IPS-18a (cell line): ENCODE data around the gene KCNRG.
"Not testable (repeated sequence)": the region's sequence is repeated elsewhere in the genome, so short reads cannot be mapped to it uniquely, and the experiment has no call there.

Source experiments
- H3K27ac ChIP-seq: one replicate; pipeline ENCODE4 v1.5.1; 2013; ENCODE audit warnings: low read length
- H3K27me3 ChIP-seq: one replicate; pipeline ENCODE4 v1.6.1; 2013; ENCODE audit warnings: mild to moderate bottlenecking, low read length; ENCODE audit not compliant: control insufficient read depth, insufficient read depth
- H3K36me3 ChIP-seq: one replicate; pipeline ENCODE4 v1.6.1; 2013; ENCODE audit warnings: low read depth, low read length; ENCODE audit not compliant: control insufficient read depth
- H3K4me1 ChIP-seq: one replicate; pipeline ENCODE4 v1.6.1; 2013; ENCODE audit warnings: low read depth, low read length; ENCODE audit not compliant: control insufficient read depth
- H3K4me3 ChIP-seq: one replicate; pipeline ENCODE4 v1.5.1; 2013; ENCODE audit warnings: low read length
- H3K9ac ChIP-seq: one replicate; pipeline ENCODE4 v1.6.1; 2013; ENCODE audit warnings: mild to moderate bottlenecking, low read length, moderate library complexity
- H3K9me3 ChIP-seq: one replicate; pipeline ENCODE4 v1.6.1; 2013; ENCODE audit warnings: low read depth, low read length; ENCODE audit not compliant: control insufficient read depth

The KCNRG gene

GRCh38 chr13:50015258-50015657 lies at the start of gene KCNRG:
TSS of gene KCNRG (plus strand) at chr13:50015444. CDS start at chr13:50015494, 50 bp downstream.
- H3K27ac ChIP-seq, result peak within 1 kb of the TSS; percentile 41
- H3K9me3 ChIP-seq, result no peaks in the 10 kb centered on the region
- peaks cover 25% of the 10 kb centered on the region for H3K36me3 ChIP-seq
- no peak within 1 kb of the TSS for H3K9ac ChIP-seq
- H3K4me1 ChIP-seq, result peaks cover 21% of the 10 kb centered on the region
- peak within 1 kb of the TSS; percentile 22 for H3K4me3 ChIP-seq
- no peaks in the 10 kb centered on the region for H3K27me3 ChIP-seq

DNA sequence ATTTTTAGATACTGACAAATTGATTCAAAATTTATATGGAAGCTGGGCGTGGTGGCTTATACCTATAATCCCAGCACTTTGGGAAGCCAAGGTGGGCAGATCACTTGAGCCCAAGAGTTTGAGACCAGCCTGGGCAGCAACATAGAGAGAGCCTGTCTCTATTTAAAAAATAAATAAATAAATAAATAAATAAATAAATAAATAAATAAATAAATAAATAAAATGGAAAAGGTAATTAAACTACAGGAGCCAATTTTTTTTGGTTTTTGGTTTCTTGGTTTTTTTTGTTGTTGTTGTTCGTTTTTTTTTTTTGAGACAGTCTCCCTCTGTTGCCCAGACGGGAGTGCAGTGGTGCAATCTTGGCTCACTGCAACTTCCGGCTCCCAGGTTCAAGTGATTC lies 47.8 kb upstream of the KCNRG start:
- H3K9ac ChIP-seq, result no peak overlapping the region
- H3K27ac ChIP-seq, result no peak overlapping the region
- H3K9me3 ChIP-seq, result no peaks in the 10 kb centered on the region
- H3K4me3 ChIP-seq, result no peak overlapping the region
- H3K27me3 ChIP-seq, result no peaks in the 10 kb centered on the region
- no peaks in the 10 kb centered on the region for H3K4me1 ChIP-seq
- no peaks in the 10 kb centered on the region for H3K36me3 ChIP-seq

DNA sequence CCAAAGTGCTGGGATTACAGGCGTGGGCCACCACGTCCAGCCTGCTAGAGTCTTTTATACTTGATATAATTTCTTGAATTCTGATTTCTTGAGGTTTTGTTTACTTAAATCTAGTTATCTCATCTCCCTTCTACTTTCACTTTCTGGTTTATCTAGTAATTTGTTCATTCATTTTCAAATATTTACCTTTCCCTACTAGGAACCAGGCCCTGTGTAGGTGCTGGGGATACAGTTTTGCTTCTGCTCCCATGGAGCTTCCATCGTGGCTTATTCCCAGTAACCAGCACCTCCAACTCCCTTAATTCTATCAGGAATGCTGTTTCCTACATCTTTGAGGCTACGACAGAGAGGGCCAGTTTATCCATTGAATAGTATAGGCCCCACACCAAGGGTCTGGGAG lies 42.5 kb upstream of the KCNRG start:
- Histone ChIP-seq H3K9me3 (no peaks in the 10 kb centered on the region), H3K27ac (no peak overlapping the region), H3K9ac (no peak overlapping the region), H3K27me3 (no peaks in the 10 kb centered on the region), H3K36me3 (no peaks in the 10 kb centered on the region), H3K4me1 (no peaks in the 10 kb centered on the region), H3K4me3 (no peak overlapping the region)

GRCh38 chr13:49975826-49976225 lies 39.4 kb upstream of the KCNRG start:
- no peaks in the 10 kb centered on the region for H3K36me3 ChIP-seq
- no peaks in the 10 kb centered on the region for H3K4me1 ChIP-seq
- no peak overlapping the region for H3K4me3 ChIP-seq
- H3K9me3 ChIP-seq, result no peaks in the 10 kb centered on the region
- no peak overlapping the region for H3K9ac ChIP-seq
- no peak overlapping the region for H3K27ac ChIP-seq
- no peaks in the 10 kb centered on the region for H3K27me3 ChIP-seq

DNA sequence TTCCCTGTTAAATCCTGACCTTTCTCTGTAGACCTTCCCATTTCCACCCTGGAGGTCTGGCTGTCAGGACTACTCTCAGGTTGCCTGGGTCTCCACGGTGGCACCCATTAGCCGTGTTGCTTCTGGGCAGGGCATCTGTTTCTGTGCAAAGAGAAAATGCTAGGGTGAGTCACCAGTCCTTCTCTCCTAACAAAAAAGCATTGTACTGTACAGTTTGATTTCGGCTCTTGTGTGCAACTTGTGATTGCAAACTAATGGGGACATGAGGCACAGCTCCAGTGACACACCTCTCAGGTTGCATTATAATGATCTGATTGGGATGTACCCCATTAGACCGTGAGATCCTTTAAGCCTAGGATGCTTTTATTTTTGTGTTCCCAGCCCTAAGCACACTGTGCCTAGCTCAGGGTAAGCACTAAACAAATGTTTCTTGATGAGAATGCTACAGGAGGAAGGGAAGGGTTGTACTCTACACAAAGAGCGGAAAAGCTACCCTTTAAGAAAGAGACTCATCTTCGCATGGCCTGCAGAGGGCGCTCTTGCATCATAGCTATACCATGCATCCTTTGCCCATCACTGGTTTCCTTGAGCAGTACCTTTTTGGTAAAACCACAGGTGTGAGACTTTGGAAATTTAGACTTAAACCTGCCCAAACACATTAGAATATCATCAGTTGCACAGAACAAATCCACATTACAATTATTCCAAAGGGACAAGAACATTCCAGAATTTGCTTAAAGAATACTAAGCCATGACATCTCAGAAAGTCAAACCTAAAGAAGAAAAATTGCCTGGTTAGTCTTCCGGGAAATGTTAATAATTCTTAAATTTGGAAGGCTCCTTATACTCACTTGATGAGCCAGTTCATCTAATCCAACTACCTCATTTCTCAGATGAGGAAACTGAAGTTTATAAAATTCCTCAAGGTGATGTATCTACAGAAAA lies 38.7 kb upstream of the KCNRG start:
- Histone ChIP-seq H3K27me3 (no peaks in the 10 kb centered on the region), H3K27ac (no peak overlapping the region), H3K36me3 (no peaks in the 10 kb centered on the region), H3K4me3 (no peak overlapping the region), H3K9ac (no peak overlapping the region), H3K4me1 (no peaks in the 10 kb centered on the region), H3K9me3 (no peaks in the 10 kb centered on the region)

DNA sequence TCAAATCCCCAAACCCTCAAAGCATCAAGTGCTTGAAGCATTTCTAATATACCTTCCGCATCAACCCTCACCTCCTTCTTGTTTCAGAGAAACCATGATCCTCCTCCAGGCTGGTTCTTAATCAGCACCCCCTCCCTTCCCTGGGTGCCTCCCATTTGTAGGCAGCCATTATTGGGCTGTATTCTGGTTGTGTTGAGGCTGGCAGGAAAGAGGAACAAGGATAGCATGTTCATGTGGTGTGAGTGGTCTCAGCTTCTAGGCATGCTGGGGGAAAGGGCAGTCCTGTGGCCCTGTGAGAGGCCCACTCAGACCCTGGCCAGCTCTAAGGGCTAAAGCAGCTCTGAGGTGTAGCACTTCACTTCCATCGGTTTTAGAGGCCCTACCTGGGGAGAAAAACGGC lies 37.3 kb upstream of the KCNRG start:
- Histone ChIP-seq H3K27ac (no peak overlapping the region), H3K27me3 (no peaks in the 10 kb centered on the region), H3K9ac (no peak overlapping the region)

DNA sequence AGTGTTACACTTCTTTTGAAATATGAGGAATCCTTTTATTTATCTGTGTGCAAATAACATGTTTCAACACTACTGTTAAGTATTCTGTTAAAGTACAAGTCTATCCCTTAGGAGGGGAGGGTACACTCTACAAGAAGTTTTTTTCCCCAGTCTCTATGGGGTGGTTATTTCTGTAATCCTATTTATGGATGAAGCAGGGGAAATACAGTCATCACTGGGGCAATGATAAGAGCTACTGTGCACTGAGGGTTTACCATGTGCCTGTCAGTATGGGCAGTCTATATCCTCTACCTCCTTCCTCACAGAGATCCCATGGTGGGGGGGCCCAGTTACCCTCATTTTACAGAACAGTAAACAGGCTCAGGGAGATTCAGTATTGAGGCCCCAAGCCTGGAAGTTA lies 35.0 kb upstream of the KCNRG start:
- H3K9me3 ChIP-seq, result no peaks in the 10 kb centered on the region
- no peaks in the 10 kb centered on the region for H3K36me3 ChIP-seq
- no peak overlapping the region for H3K9ac ChIP-seq
- H3K4me3 ChIP-seq, result no peak overlapping the region
- H3K27me3 ChIP-seq, result no peaks in the 10 kb centered on the region
- H3K4me1 ChIP-seq, result no peaks in the 10 kb centered on the region
- H3K27ac ChIP-seq, result no peak overlapping the region

More for the DNA sequence above, 37.3 kb upstream of the KCNRG start:
- no peaks in the 10 kb centered on the region for H3K4me1 ChIP-seq
- H3K9me3 ChIP-seq, result no peaks in the 10 kb centered on the region
- H3K36me3 ChIP-seq, result no peaks in the 10 kb centered on the region
- H3K4me3 ChIP-seq, result no peak overlapping the region

DNA sequence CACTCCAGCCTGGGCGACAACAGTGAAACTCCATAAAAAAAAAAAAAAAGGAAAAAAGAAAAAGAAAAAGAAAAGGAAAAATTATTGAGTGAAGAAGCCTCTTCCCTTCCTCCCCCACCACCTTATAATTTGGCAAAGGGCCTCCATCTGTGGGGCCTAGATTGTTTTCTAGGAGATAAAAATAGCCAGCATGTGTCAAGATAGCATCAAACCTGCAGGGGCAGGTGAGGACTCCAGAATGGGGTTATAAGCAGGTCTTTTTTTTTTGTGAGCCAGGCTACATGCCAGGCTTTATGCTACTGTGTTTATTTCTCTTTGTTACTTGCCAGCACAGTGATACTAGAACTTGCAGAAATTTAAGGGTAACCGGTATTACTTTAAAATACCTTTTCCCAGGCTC lies 30.1 kb upstream of the KCNRG start:
- Histone ChIP-seq H3K36me3 (no peaks in the 10 kb centered on the region), H3K9me3 (no peaks in the 10 kb centered on the region), H3K27me3 (no peaks in the 10 kb centered on the region), H3K4me3 (no peak overlapping the region), H3K27ac (no peak overlapping the region), H3K9ac (no peak overlapping the region), H3K4me1 (no peaks in the 10 kb centered on the region)

- H3K36me3 ChIP-seq, result no peaks in the 10 kb centered on the region
- no peak overlapping the region for H3K4me3 ChIP-seq
- H3K4me1 ChIP-seq, result no peaks in the 10 kb centered on the region
- H3K27me3 ChIP-seq, result no peaks in the 10 kb centered on the region
- no peak overlapping the region for H3K9ac ChIP-seq
- no peak overlapping the region for H3K27ac ChIP-seq
- H3K9me3 ChIP-seq, result no peaks in the 10 kb centered on the region
Measured at GRCh38 chr13:49986471-49986870, 28.8 kb upstream of the KCNRG start.

- H3K9me3 ChIP-seq, H3K9ac ChIP-seq, H3K4me1 ChIP-seq, H3K4me3 ChIP-seq, H3K36me3 ChIP-seq, H3K27ac ChIP-seq, H3K27me3 ChIP-seq: not testable (repeated sequence)
Measured at GRCh38 chr13:49990612-49991011, 24.6 kb upstream of the KCNRG start.

DNA sequence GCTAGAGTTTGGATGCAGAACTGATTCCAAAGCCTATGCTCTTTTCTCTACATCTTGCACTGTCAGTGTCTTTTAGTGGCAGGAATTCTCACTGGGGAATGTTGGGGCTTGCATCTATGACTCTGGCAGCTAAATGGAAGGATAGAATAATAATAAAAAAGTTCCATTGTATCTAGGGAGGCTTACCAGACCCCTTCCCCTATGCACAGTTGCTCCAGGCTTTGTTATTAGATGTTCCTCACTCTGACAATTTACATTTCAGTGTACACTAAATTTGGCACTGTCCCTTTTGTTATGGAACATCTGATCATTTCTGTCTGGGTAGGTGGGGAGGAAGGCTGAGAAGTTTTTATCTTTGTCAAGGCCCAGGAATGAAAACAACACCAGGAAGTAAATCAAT lies 22.1 kb upstream of the KCNRG start:
- peaks cover 10% of the 10 kb centered on the region for H3K27me3 ChIP-seq
- no peak overlapping the region for H3K9ac ChIP-seq
- no peak overlapping the region for H3K27ac ChIP-seq
- peaks cover 1% of the 10 kb centered on the region for H3K4me1 ChIP-seq
- no peak overlapping the region for H3K4me3 ChIP-seq
- no peaks in the 10 kb centered on the region for H3K36me3 ChIP-seq
- H3K9me3 ChIP-seq, result no peaks in the 10 kb centered on the region

- H3K36me3 ChIP-seq, result no peaks in the 10 kb centered on the region
Measured at GRCh38 chr13:49993666-49994065, 21.6 kb upstream of the KCNRG start.

More at GRCh38 chr13:49993666-49994065, 21.6 kb upstream of the KCNRG start:
- no peaks in the 10 kb centered on the region for H3K9me3 ChIP-seq
- H3K9ac ChIP-seq, result no peak overlapping the region
- peaks cover 10% of the 10 kb centered on the region for H3K27me3 ChIP-seq
- H3K27ac ChIP-seq, result no peak overlapping the region
- no peak overlapping the region for H3K4me3 ChIP-seq
- peaks cover 4% of the 10 kb centered on the region for H3K4me1 ChIP-seq
